Measurements from ENCODE around the gene ST7. TPM values are rescaled to one million over a fixed set of nuclear protein-coding genes. Genes with fewer than 3 reads are reported as not detected.

ST7 gene
- total and polyA plus RNA-seq, 2 donors (not counting 1 experiment from before 2014, with no cell fraction given): 2.3 to 4.6 TPM

- TF ChIP-seq CTCF (IDR thresholded peaks at IDR 0.05) (no peak), EZH2 (IDR thresholded peaks at IDR 0.05; ENCODE audit: borderline replicate concordance, insufficient read depth, low read depth, low read length, poor library complexity, severe bottlenecking) (no peak)
- CTCF ChIA-PET: no interaction called here
- H2AFZ ChIP-seq (ENCODE audit: insufficient read depth, low read depth, low read length, poor library complexity, severe bottlenecking): no peak overlapping the region
- H3K9ac ChIP-seq (ENCODE audit: low read length): no peak overlapping the region
- no peak overlapping the region for H3K4me3 ChIP-seq (ENCODE audit: control extremely low read depth in 1 of 5, extremely low read depth in 1 of 5, insufficient read depth in 1 of 5, low read depth in 2 of 5, low read length in 4 of 5)
- POLR2A ChIA-PET: no interaction called here
- Mint-ChIP-seq H3K4me1 (no peaks in the 10 kb centered on the region), H3K27ac (no peak overlapping the region), H3K9me3 (ENCODE audit: insufficient read depth) (no peaks in the 10 kb centered on the region), H3K27me3 (peaks cover 4% of the 10 kb centered on the region), H3K4me3 (no peak overlapping the region)
- no peaks in the 10 kb centered on the region for H3K9me3 ChIP-seq (ENCODE audit: control extremely low read depth in 1 of 3, control insufficient read depth in 2 of 3, insufficient read depth in 1 of 3, low read length in 2 of 3)
- no peaks in the 10 kb centered on the region for H3K27me3 ChIP-seq (replicated peaks in 1 of 4; ENCODE audit: control extremely low read depth in 1 of 4, control insufficient read depth in 3 of 4, insufficient read depth in 4 of 4, low read length in 3 of 4)
- H3K4me1 ChIP-seq (ENCODE audit: control insufficient read depth in 2 of 2, insufficient read depth in 2 of 2, low read length in 2 of 2): no peaks in the 10 kb centered on the region
- H3K79me2 ChIP-seq (ENCODE audit: control insufficient read depth, insufficient read depth, low read length): no peaks in the 10 kb centered on the region
- H4K20me1 ChIP-seq (ENCODE audit: control insufficient read depth, insufficient read depth, low read length, poor library complexity, severe bottlenecking): no peaks in the 10 kb centered on the region
- H3K4me2 ChIP-seq (replicated peaks; ENCODE audit: low read depth, low read length, poor library complexity, severe bottlenecking): no peak overlapping the region
- H3K27ac ChIP-seq (ENCODE audit: low read length in 2 of 2): no peak overlapping the region
- H3K36me3 ChIP-seq (replicated peaks in 1 of 2; ENCODE audit: control extremely low read depth in 1 of 2, control insufficient read depth in 1 of 2, extremely low read depth in 1 of 2, insufficient read depth in 2 of 2, low read length in 1 of 2): no peaks in the 10 kb centered on the region
- WGBS (ENCODE audit: insufficient coverage): no CpG with 5 or more reads among the region's 1 CpG
- intact Hi-C loops (cut with micrococcal nuclease): no loop called here
- DNase-seq: no peak
- ATAC-seq (ENCODE audit: low read depth): no peak
Observed at GRCh38 chr7:117259615-117260014, 306.3 kb downstream of the ST7 start.

GRCh38 chr7:117262546-117262945 is 309.2 kb downstream of the ST7 start:
- no peaks in the 10 kb centered on the region for H3K27me3 Mint-ChIP-seq
- H3K4me1 Mint-ChIP-seq: no peaks in the 10 kb centered on the region
- no CpG with 5 or more reads among the region's 2 CpGs for WGBS (ENCODE audit: insufficient coverage)

More at GRCh38 chr7:117262546-117262945, 309.2 kb downstream of the ST7 start:
- Histone ChIP-seq H3K9ac (ENCODE audit: low read length) (no peak overlapping the region), H3K27ac (ENCODE audit: low read length in 2 of 2) (no peak overlapping the region), H3K79me2 (ENCODE audit: control insufficient read depth, insufficient read depth, low read length) (no peaks in the 10 kb centered on the region), H3K27me3 (replicated peaks in 1 of 4; ENCODE audit: control extremely low read depth in 1 of 4, control insufficient read depth in 3 of 4, insufficient read depth in 4 of 4, low read length in 3 of 4) (no peaks in the 10 kb centered on the region), H3K36me3 (replicated peaks in 1 of 2; ENCODE audit: control extremely low read depth in 1 of 2, control insufficient read depth in 1 of 2, extremely low read depth in 1 of 2, insufficient read depth in 2 of 2, low read length in 1 of 2) (no peaks in the 10 kb centered on the region), H4K20me1 (ENCODE audit: control insufficient read depth, insufficient read depth, low read length, poor library complexity, severe bottlenecking) (no peaks in the 10 kb centered on the region), H3K4me3 (ENCODE audit: control extremely low read depth in 1 of 5, extremely low read depth in 1 of 5, insufficient read depth in 1 of 5, low read depth in 2 of 5, low read length in 4 of 5) (no peak overlapping the region), H3K9me3 (ENCODE audit: control extremely low read depth in 1 of 3, control insufficient read depth in 2 of 3, insufficient read depth in 1 of 3, low read length in 2 of 3) (no peaks in the 10 kb centered on the region), H3K4me1 (ENCODE audit: control insufficient read depth in 2 of 2, insufficient read depth in 2 of 2, low read length in 2 of 2) (no peaks in the 10 kb centered on the region), H2AFZ (ENCODE audit: insufficient read depth, low read depth, low read length, poor library complexity, severe bottlenecking) (no peak overlapping the region), H3K4me2 (replicated peaks; ENCODE audit: low read depth, low read length, poor library complexity, severe bottlenecking) (no peak overlapping the region)
- Mint-ChIP-seq H3K4me3 (no peak overlapping the region), H3K27ac (no peak overlapping the region), H3K9me3 (ENCODE audit: insufficient read depth) (no peaks in the 10 kb centered on the region)
- DNase-seq (no peak), ATAC-seq (ENCODE audit: low read depth) (no peak)
- intact Hi-C loops (cut with micrococcal nuclease): no loop called here
- CTCF ChIA-PET: no interaction called here
- POLR2A ChIA-PET: no interaction called here
- TF ChIP-seq CTCF (IDR thresholded peaks at IDR 0.05) (no peak), EZH2 (IDR thresholded peaks at IDR 0.05; ENCODE audit: borderline replicate concordance, insufficient read depth, low read depth, low read length, poor library complexity, severe bottlenecking) (no peak)
